Measurements from ENCODE around the gene EID2.

Gene EID2

DNA sequence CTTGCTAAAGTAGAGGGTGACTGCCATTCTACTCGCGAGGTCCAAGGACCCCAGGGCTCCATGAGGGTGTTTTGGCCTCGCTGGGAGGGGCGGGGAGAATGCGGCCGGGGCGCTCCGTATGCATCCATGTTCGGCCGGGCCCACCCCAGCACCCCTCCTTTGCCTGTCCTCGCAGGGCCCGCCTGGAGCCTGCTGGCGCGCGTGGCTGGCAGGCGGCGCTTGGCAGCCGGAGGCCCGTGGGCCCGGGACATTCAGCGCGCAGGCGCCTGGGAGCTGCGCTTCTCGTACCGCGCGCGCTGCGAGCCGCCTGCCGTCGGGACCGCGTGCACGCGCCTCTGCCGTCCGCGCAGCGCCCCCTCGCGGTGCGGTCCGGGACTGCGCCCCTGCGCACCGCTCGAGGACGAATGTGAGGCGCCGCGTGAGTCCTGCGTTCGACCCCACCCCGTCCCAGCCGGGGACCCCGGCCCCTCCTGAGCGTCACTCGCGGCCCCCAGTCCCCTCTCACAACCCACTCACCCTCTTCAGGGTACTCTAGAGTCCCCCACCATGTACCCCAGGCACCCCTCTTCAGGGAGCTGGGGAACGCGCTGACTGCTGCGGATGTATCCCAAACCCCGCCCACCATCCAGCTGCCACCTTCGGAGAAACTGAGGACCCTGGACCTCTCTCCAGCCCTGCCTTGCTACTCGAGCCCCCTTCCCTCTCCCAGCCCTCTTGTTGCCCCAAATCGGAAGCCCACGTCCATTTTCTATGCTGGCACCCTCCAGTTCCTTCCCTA, 37.1 kb downstream of the EID2 start:
- peak; percentile 47 to 64 for DNase-seq (ENCODE audit: low read depth in 2 of 2)

DNA sequence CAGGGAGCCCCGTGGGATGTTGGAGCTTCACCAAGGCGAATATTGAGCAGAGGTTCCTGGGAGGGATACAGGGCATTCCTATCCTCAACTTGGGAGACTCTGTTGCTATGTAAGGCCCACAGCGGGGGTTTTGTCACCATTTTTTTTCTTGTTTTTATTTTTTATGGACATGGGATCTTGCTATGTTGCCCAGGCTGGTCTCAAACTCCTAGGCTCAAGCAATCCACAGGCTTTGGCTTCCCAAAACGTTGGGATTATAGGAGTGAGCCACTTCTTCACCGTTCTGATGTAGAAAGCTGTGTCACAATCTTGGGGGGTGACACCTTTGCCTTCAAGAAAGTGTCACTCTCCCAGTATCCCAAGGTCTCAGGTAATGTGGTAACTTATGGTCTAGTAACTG, 38.6 kb downstream of the EID2 start:
- no peak for DNase-seq (ENCODE audit: low read depth in 2 of 2)

DNA sequence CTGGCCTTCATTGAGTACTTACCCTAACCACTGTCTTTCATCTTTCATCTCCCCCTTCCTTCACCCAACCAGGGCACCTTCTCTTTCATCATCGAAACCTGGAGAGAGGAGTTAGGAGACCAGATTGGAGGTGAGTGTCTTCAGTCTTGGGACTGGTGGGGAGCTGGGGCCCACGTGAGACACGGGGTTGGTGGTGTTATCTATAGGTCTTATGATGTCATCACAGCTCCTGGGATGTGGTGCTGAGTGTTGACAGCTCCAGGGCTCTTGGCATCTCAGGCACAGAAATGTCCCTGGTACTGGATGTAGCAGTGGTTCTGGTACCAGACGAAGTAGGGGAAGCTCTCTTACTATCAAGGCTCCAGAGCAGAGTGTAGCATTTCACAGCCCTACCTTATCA, 39.4 kb downstream of the EID2 start:
- DNase-seq (ENCODE audit: low read depth in 2 of 2), result no peak

DNA sequence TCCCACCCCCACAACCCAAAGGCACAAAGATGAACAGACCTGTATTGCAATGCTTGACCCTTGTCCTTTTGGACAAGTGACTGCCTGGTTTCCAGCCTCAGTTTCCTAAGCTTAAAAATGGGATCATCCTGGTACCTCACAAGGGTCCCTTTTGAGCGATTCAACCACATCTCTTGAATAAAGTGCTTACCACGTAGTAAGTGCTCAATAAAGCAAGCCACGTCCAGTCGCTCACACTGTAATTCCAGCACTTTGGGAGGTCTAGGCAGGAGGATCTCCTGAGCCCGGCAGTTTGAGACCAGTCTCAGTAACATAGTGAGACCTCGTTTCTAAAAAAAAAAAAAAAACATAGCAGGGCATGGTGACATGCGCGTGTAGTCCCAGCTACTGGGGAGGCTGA, 40.0 kb downstream of the EID2 start:
- DNase-seq (ENCODE audit: low read depth in 2 of 2), result no peak

DNA sequence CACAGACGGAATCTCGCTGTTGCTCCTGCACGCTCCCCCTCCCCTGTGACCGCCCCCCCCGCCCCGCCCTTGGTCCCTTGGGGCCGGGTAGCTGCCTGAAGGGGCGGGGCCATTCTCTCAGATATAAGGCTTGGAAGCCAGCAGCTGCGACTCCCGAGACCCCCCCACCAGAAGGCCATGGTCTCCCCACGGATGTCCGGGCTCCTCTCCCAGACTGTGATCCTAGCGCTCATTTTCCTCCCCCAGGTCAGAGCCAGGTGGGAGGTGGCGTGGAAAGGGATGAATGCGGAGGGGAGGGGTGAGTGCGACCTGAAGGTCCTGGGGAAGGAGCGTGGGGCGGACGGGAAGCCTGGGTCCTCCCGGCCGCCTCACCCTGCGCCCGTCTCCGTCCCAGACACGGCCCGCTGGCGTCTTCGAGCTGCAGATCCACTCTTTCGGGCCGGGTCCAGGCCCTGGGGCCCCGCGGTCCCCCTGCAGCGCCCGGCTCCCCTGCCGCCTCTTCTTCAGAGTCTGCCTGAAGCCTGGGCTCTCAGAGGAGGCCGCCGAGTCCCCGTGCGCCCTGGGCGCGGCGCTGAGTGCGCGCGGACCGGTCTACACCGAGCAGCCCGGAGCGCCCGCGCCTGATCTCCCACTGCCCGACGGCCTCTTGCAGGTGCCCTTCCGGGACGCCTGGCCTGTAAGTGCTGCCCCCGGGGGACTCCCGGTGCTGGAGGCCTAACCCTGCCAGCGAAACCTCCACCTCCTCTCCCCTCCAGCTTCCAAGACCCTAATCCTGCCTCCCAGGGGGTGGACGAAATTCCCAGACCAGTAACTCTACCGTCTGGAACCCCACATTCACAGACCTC, 40.9 kb downstream of the EID2 start, which contains the start of gene DLL3:
Gene DLL3, plus strand, starts transcription at position 150 of the 845 bp plus-strand sequence. Its CDS starts 28 bp downstream, at position 178.
- no peak for DNase-seq (ENCODE audit: low read depth in 2 of 2)

DNA sequence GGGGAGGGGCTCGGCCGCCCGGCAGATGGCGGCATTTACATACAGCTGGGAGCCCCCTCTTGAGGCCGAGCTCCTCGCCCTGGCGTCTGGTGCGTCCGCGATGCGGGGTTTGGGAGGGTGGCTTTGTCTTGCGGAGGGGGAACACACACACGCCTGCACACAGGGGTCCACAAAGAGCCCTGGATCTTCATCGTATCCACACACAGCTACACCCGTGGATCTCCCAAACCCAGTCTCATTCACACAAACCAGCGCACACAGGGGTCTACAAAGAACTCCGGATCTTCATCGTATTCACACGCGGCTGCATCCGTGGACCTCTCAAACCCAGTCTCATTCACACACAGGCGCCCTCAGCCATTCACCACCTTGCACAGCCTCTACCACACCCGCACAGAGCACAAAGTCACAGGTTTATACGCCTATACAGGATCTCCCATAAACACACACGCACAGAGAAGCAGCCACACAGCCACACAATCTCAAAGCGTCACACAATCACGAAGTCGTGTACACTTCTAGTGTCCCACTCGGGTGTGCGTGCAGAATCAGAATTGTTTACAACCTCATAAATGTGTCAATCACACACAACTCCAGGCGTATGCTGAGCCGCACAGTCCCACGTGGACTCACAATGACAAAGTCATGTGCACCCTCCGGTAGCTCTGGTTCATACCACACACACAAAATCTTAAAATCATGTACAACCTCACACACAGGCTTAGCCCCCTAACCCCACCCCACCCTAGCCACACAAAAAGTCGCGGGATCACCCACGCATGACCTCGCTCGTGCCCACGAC, 41.8 kb downstream of the EID2 start:
- no peak for DNase-seq (ENCODE audit: low read depth in 2 of 2)

DNA sequence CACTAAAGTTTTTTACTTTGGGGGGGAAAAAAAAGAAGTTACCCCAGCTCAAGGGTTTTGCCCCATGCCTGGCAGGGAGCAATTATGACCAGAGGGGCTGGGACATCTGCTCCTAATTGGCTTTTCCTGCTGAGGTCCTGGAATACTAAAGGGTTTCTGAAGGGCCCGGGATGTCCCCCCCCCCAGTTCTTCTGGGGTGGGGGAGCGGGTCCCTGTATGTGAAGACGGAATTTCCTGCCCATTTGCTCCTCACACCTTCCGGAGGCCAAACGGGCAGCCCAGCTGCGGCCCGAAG, 42.3 kb downstream of the EID2 start:
- DNase-seq (ENCODE audit: low read depth in 2 of 2), result no peak

DNA sequence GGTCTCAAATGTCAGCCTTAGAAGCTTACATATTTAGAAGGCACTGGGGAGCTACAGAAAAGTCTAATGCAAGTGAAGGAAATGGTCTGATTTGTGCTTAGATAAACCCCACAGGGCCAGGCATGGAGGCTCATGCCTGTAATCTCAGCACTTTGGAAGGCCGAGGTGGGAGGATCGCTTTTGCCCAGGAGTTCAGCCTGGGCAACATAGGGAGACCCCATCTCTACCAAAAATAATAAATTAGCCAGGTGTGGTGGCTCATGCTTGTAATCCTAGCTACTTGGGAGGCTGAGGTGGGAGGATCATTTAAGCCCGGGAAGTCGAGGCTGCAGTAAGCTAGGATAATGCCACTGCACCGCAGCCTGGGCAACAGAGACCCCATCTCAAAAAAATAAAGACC, 43.9 kb downstream of the EID2 start:
- no peak for DNase-seq (ENCODE audit: low read depth in 2 of 2)

DNA sequence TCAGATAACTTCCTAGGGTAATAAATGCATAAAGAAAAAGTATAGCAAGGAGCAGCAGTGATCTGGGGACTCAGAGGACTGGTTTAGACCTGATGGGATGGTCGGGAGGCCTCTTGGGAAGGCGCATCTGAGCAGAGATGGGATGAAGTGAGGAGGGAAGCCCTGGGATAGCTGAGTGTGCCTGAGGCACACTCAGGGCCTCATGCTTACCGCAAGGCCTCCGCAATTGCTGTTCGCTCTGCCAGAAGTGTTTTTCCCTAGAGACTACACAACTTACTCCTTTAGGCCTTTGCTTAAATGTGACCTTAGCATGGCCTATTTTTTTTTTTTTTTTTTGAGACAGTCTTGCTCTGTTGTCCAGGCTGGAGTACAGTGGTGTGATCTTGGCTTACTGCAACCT, 45.3 kb downstream of the EID2 start:
- no peak for DNase-seq (ENCODE audit: low read depth in 2 of 2)

DNA sequence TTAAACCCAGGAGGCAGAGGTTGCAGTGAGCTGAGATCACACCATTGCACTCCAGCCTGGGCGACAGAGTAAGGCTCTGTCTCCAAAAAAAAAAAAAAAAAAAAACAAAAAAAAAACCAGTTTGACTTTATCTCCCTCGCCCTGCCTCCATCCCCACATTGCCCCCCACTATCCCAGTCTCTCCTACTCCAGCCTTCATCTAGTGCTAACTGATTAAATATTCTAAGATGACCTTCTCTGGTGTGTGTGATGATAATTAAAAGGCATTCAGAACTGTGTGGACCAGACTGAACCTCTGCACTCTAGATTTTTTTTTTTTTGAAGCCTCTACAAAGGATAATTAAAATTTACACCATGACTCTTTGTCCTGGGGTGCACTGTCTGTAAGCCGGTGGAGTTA, 47.2 kb downstream of the EID2 start:
- no peak for DNase-seq (ENCODE audit: low read depth in 2 of 2)

DNA sequence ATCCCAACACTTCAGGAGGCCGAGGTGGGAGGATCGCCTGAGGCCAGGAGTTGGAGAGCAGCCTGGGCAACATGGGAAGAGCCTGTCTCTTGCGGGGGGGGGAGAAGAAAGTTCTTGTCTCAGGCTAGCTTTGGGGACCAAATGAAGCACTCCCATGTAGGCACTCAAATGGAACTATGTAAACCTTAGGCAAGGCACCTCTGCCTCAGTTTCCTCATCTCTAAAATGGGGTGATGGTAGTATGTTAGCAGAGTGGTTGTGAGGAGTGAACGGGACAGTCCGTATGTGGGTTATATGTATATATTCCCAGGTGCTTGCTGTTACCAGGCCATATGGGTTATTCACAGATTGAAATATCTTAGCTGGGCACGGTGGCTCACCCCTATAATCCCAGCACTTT, 47.7 kb downstream of the EID2 start:
- no peak for DNase-seq (ENCODE audit: low read depth in 2 of 2)

DNA sequence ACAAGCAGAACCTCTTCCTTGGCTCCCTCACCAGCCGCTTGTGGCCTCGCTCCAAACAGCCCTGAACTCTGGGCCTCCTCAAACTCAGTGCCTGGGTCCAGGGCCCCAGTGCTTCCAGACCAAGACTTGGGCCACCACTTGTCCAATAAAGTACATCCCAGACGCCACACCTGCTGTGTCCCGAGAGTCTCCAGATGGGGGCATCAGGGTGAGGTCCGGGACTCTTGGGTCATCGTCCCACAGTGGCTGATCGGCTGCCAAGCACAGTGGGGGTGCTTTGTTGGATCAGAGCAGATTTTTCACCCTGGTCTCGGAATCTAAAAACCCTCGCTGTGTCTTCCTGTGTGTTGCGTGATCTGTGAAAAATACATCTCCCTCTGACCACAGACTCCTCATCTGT, 50.2 kb downstream of the EID2 start:
- no peak for DNase-seq (ENCODE audit: low read depth in 2 of 2)
